OCI-M2 (cell line): Measurements from ENCODE around the gene CRABP1.

Experiments used
- DNase-seq: peaks from one replicate; lab custom pipeline; 2025; ENCODE audit not compliant: unreplicated experiment; lab: John Stamatoyannopoulos, UW

Gene CRABP1

GRCh38 chr15:78340231-78341056, at the start of gene CRABP1:
CRABP1 (plus strand) TSS chr15:78340353; CDS start chr15:78340429, 76 bp downstream.
- no peak for DNase-seq

DNA sequence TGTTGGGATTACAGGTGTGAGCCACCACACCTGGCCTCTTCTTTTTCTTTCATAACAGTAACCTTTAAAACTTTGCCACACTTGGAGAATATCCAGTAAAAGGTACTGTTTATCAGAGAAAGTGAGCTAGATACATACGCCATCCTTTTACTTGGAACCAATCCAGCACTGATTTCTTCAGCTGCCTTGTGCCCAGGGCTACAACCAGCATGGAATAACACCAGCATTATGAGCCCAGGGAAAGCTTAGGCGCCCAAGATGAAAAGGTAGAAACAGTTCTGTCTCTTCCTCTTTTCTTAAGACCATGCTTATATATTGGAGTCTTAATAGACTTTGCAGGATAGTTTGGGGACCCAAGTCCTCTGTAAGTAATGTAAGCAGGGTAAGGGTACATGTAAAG, 49.1 kb upstream of the CRABP1 start:
- DNase-seq = no peak

DNA sequence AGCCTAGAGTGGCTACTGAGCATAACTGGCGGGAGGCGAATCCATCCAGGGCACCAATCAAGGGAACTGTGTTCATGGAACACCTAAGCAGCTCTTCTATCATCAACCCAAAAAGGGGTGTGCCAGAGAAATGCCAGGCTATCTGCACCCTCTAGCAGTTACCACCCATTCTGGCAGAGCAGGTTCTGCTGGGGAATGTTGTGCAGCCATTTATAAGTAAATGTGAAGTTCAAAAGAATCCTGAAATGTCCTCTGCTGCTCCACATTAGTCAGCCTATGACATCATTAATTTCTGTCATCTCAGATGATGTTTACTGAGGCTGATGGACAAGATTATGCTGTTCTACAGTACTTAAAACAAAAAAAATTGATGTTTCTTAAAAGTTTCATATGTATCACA, 48.5 kb upstream of the CRABP1 start:
- no peak for DNase-seq

DNA sequence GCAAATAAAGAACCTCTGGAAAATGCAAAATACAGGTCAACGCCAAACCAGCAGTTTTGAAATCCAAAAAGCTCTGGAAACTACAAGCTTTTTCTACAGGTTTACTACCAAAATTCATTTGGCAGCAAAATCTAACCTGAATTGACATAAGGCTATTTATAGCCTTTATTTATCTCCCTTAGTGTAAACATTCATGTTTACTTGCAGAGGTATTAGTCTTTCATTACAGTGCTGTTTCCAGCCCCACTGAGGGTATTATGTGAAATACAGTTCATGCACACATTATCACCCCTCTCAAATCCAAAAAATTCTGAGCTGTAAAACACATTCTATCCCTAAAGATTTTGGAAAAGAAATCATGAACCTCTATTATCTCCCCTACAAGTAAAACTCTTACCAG, 47.9 kb upstream of the CRABP1 start:
- DNase-seq = no peak

DNA sequence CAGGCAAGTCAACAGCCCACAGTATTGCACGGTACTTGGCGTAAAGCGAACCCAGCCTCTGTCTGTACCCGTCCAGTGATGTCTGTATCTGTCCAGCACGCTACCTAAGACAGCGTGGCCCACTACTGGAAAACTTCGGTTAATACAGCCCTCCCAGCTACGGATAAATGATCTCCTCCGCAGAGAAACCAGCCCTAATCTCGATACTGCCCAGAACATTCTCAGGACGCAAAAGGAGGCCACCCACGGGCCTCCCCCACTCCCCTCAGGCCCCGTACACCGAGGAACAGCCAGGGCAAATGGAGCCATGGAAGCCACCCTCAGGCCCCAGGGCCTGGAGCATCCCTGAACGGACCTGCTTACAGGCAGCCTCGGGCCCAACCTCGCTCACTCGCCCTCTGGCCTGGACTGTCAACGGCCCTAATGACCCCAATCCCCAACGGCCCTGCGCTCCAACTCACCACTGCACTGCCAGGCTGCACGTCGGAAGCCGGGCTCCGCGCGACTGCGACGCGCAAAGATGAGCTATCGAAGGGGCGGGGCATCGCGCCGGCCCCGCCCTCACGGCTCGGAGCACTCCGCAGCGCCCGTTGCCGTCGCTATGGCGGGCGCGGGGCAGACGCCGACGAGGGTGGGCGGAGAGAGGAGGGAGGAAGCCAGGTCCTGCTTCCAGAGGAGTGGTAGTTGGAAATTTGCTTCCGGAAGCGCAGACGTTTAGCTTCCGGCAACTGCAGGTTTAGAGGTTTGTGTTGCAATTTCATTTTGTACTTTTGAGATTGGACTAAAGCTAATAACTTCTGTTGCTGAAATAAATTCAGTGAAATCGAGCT, 40.8 kb upstream of the CRABP1 start, which contains the start of gene SKIC8:
SKIC8 (minus strand) TSS at position 509 of the 830 bp plus-strand sequence. CDS start 3,923 bp downstream, outside the sequence.
- peak; percentile 55 for DNase-seq

DNA sequence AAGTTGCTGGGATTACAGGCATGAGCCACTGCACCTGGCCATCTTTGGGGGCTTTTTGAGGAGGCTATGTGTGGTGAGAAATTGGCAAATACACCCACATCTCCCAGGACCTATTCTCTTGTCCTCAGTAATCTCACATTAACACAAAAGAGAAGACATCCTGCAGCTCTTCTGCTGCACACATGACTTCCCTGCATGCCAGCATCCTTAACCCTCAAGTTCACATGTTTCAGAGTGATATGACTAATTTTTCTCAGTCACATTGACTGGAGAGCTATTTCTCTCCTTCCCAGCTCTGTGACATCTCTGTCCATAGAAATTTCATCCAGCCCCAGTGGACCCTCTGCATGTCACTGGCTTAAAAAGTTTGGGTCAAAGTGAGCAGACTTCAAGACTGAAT, 38.8 kb upstream of the CRABP1 start:
- DNase-seq = no peak

- no peak for DNase-seq
Measured at GRCh38 chr15:78301828-78302227, 38.3 kb upstream of the CRABP1 start.

DNA sequence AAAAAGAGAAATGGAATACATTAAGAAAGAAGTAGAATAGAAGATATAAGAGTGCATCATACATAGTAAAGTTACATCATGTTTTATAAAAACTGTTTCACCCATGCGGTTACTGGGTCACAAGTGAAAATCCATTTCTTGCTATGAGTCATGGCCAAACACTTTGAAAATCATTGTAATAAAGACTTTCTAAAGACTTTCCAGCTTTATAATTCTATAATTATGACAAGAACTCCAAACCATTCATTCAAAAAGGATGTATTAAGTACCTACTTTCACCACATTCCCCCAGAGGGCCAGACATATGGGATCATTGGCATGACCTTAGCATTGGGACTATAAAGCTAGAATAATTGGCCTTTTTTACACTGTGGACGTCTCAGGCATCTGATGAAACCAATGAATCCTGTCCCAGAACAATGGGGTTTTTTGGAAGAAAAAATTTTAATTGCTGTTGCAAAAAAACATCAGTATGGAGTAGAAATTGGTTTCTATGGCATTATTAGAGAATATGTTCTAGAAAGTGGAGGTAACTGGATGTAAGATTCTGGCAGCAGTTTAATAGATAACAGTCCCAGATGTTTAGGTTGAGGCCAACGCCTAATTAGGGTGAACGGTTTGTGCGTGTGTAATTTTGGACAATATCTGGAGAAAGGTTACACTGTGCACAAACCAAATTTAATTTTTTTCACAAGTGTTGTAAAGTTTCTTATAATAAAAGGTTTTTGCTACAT, 37.4 kb upstream of the CRABP1 start:
- no peak for DNase-seq

GRCh38 chr15:78304216-78305066, 35.7 kb upstream of the CRABP1 start:
- no peak for DNase-seq

DNA sequence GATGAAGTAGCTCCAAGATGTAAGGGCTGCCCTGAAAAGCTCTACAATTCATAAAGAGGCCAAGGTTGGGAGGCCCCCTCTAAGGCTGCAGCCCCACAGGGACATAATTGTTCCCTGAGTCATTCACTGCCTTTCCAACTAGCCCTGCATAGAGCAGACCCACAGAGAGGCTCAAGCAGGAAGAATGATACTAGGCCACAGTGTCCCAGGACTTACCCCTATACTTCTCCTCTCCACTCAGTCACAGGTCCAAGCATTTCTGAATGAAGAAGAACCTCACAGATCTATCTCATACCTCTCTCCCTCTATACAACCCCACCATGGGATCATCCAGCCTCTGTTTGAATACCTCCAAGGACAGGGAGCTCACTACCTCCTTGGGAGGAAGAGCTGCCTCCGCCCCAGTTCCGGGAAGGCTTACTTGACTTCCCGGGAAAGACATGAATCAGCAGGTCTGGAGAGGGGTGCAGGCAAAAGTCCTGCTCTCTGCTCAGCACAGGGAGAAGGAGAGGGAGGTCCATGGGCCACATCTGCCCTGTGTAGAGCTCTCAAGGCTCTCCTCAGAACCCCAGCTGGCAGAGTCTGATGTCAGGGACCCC, 33.9 kb upstream of the CRABP1 start:
- no peak for DNase-seq

GRCh38 chr15:78307976-78308375, 32.2 kb upstream of the CRABP1 start:
- DNase-seq = no peak

DNA sequence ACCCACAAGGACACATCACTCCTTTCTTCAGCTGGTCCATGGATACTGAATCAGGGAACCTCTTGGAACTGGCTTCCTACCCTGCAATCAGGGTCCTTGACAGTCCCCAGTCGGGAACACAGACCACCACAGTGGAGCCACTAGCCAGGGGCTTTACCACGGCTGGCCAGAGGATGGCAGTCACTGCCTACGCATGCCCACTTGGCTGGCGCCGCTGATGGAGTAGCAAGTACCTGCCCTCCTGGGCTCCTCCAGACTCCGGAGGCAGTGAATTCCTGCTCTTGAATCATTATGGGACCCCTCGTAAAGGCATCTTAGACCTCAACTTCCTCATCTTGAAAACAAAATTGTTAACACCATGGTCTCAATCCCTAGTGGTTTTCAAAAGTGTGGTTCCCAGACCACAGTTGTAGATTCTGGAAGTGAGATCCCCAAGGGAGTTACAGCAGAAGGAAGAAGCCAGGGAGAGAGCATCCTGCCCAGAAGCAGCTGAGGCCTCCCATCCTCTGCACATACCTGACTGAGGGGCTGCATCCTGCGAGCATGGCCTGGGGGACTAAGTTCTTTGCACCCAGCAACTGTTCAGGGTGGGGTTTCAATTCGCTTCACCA, 31.6 kb upstream of the CRABP1 start:
- DNase-seq = peak; percentile 12

DNA sequence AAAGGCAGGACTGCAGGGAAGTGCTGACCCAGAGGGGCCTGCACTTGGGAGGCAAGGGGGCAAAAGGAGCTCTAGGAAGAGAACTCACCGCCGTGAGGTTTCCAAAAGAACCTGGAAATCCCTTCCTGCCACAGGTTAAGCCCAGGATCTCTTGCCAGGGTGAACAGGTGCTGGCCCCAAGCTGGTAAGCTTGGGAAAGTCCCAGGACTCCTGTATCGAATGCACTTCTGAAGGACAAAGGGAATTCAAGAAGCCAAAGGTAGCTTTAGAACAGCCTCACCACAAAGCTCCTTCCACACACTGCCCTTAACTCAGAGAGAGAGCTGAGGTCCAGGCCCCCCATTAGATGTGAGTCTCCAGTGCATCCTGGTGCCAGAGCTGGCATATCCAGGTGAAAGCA, 28.9 kb upstream of the CRABP1 start:
- DNase-seq = no peak

DNA sequence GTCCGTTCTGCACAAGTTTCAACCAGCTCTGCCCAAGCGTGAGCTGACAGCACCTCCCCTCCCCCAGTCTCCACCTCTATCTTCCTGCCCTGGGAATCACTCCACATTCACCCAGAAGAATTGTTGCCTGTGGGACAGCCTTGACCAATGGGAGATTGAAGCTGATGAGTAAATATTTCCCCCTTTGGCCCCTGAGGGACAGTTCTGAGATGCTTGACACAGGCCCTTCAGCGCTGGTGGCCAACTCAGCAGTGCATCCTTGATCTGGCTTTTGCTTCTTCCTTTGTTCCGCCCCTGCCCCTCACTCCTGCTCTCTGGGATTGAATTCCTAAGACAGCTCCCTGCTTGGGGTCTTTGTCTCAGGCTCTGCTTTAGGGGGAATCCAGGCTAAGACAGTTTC, 27.6 kb upstream of the CRABP1 start:
- no peak for DNase-seq

DNA sequence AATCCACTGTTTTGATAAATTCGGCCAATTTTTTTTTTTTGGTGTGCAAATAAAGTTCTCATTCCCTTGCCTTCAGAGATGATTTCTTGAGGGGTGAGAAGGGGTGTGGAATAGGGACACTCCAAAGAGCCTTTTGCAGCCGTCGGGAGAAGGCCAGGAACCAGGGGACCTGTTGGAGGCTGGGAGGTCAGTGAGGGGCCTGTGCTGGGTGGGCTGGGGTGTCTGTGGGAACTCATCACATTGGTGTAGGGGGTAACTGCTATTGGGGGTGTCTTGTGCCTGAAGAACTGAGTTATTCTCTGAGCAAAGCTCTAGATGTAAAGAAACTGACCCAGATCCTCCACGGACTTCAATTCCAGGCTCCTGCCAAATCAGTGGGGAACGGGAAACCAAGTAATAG, 27.2 kb upstream of the CRABP1 start:
- no peak for DNase-seq

GRCh38 chr15:78313383-78313782, 26.8 kb upstream of the CRABP1 start:
- DNase-seq = no peak

DNA sequence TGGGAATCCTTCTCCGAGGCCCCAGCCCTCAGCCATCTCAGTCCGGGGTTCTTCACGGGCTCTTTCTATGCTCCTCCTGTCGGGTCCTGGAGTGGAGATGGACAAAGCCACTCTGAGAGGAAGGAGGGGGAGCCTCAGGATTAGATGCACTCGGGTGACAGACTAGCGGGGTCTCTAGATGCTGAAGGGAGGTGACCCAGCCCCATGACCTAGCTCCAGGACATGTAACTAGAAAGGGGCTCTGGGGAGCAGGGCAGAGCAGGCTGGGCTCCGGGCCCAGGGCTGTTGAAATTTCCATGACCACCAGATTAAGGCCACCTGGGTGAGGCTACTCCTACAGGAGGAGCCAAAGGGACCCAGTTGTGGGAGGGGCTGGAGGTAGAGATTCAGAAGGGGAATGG, 26.0 kb upstream of the CRABP1 start:
- DNase-seq = no peak

DNA sequence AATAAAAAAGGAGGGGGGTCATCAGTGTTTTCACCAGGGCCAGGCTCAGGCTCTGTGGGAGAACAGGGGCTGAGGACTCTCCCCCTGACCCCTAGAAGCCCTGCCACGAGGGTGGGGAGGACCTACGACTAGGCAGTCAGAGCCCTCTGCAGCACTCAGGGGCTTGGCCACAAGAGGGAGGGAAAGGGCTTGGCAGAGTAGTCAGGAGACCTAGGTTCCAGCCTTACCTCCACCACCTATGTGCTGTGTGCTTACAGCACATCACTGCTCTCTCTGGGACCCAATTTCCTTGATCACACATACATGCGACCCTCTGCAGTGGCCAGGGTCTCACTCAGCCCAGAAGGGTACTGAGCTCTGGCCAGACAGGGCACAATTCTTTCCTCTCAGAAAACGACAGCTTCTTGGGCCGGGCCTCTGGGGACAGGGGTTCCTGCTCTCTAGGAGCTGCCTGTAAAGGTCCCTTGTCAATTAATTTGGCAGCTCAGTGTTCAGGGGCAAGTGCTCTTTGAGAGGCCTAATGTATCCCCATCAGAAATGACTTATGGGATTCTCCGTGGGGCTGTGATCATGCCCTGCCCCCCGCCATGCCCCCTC, 24.4 kb upstream of the CRABP1 start:
- no peak for DNase-seq
